GM19455 (cell line): ENCODE measurements around the gene GNAS.
"Not testable (repeated sequence)": the region's sequence is repeated elsewhere in the genome, so short reads cannot be mapped to it uniquely, and the experiment has no call there.

ENCODE experiments used
- ATAC-seq: cut with Tn5 transposase; IDR thresholded peaks from one replicate; pipeline ENCODE4 v1.9.1; 2021; ENCODE audit not compliant: unreplicated experiment

The GNAS gene

GRCh38 chr20:58828136-58828535 lies 24.4 kb upstream of the GNAS start:
- no peak for ATAC-seq

GRCh38 chr20:58828804-58829203 lies 23.7 kb upstream of the GNAS start:
- not testable (repeated sequence) for ATAC-seq

- no peak for ATAC-seq
Measured at GRCh38 chr20:58829531-58829941, 23.0 kb upstream of the GNAS start.

GRCh38 chr20:58832457-58832856 lies 20.1 kb upstream of the GNAS start:
- ATAC-seq = no peak

- ATAC-seq = no peak
Measured at GRCh38 chr20:58833921-58834320, 18.6 kb upstream of the GNAS start.

- ATAC-seq = no peak
Measured at GRCh38 chr20:58835231-58835630, 17.3 kb upstream of the GNAS start.

GRCh38 chr20:58836616-58837204 lies 15.8 kb upstream of the GNAS start:
- no peak for ATAC-seq

GRCh38 chr20:58837717-58838116 lies 14.8 kb upstream of the GNAS start:
- no peak for ATAC-seq

- ATAC-seq = no peak
Measured at GRCh38 chr20:58838174-58838573, 14.3 kb upstream of the GNAS start.

GRCh38 chr20:58839474-58839874 lies 13.0 kb upstream of the GNAS start:
- no peak for ATAC-seq

GRCh38 chr20:58839991-58840747 lies 12.3 kb upstream of the GNAS start:
- no peak for ATAC-seq

- no peak for ATAC-seq
Measured at GRCh38 chr20:58840816-58841538, 11.5 kb upstream of the GNAS start.

GRCh38 chr20:58841539-58842264 lies 10.8 kb upstream of the GNAS start:
- no peak for ATAC-seq

- ATAC-seq = no peak
Measured at GRCh38 chr20:58842276-58842675, 10.2 kb upstream of the GNAS start.

GRCh38 chr20:58843128-58843556 lies 9.4 kb upstream of the GNAS start:
- ATAC-seq = no peak

GRCh38 chr20:58845706-58846105 lies 6.8 kb upstream of the GNAS start:
- ATAC-seq = no peak

GRCh38 chr20:58847463-58847862 lies 5.1 kb upstream of the GNAS start:
- no peak for ATAC-seq

GRCh38 chr20:58850693-58851174 lies 1.8 kb upstream of the GNAS start, which contains the start of gene GNAS-AS1:
TSS of gene GNAS-AS1 (minus strand) at chr20:58850902.
- ATAC-seq = peak; percentile 89

GRCh38 chr20:58851221-58851968 lies 1.1 kb upstream of the GNAS start:
- no peak for ATAC-seq

GRCh38 chr20:58851969-58852458 lies 502 bp upstream of the GNAS start:
- no peak for ATAC-seq
